ENCODE data around the gene SPRYD3. TPM values are rescaled to one million over a fixed set of nuclear protein-coding genes. Genes with fewer than 3 reads are reported as not detected.

SPRYD3 gene
- total RNA-seq, 1 experiment from 2014 or later = 8.2 TPM

Small RNA genes lying within 50 kb of the gene (microRNA-seq; reads per million reads assigned to microRNA genes)
- not detected for gene MIR6757

Other genes with a start within 250 kb of the SPRYD3 start
- not detected in 2 replicates for gene KRT79, start 245.1 kb downstream of the SPRYD3 start, total RNA-seq (2022)
- not detected in 2 replicates for gene KRT78, start 230.4 kb downstream of the SPRYD3 start, total RNA-seq (2022)
- gene KRT8, start 174.3 kb downstream of the SPRYD3 start, total RNA-seq (2022) = 3,707 and 3,725 TPM in 2 replicates
- 2,564 and 2,674 TPM in 2 replicates for gene KRT18, start 130.3 kb downstream of the SPRYD3 start, total RNA-seq (2022)
- 445 and 452 TPM in 2 replicates for gene EIF4B, start 72.9 kb downstream of the SPRYD3 start, total RNA-seq (2022)
- gene TNS2, start 29.3 kb downstream of the SPRYD3 start, total RNA-seq (2022) = 2.4 and 4.4 TPM in 2 replicates
- gene IGFBP6, start 18.3 kb upstream of the SPRYD3 start, total RNA-seq (2022) = 34.7 and 43.3 TPM in 2 replicates
- gene SOAT2, start 24.1 kb upstream of the SPRYD3 start, total RNA-seq (2022) = 6.5 and 9.7 TPM in 2 replicates
- gene ZNF740, start 101.3 kb upstream of the SPRYD3 start, total RNA-seq (2022) = 35.8 and 43.0 TPM in 2 replicates
- gene CSAD, start 101.5 kb upstream of the SPRYD3 start, total RNA-seq (2022) = 20.1 and 23.0 TPM in 2 replicates
- gene ITGB7, start 127.9 kb upstream of the SPRYD3 start, total RNA-seq (2022) = 1.1 TPM in 2 replicates
- 11.8 and 12.9 TPM in 2 replicates for gene RARG, start 152.8 kb upstream of the SPRYD3 start, total RNA-seq (2022)
- gene ESPL1, start 188.9 kb upstream of the SPRYD3 start, total RNA-seq (2022) = 32.3 and 34.9 TPM in 2 replicates
- gene PFDN5, start 216.2 kb upstream of the SPRYD3 start, total RNA-seq (2022) = 251 and 264 TPM in 2 replicates
- gene MYG1, start 220.3 kb upstream of the SPRYD3 start, total RNA-seq (2022) = 56.3 and 59.8 TPM in 2 replicates
- gene AAAS, start 242.2 kb upstream of the SPRYD3 start, total RNA-seq (2022) = 63.8 and 67.2 TPM in 2 replicates

Measured in Caco-2 (cell line).